Stimulated activated CD8-positive, alpha-beta memory T cell treated with anti-CD3 and anti-CD28 coated beads, Interleukin-12 subunit alpha, Interleukin-12 subunit beta, amount 100 ng/mL, for 24 hours (primary cell): ENCODE measurements around the gene LENEP.

Experiments
- DNase-seq: peaks from one replicate; pipeline ENCODE4 v3.0.0-alpha.2; 2020; ENCODE audit errors: extremely low read depth

LENEP gene

GRCh38 chr1:154960446-154961136 lies 32.8 kb upstream of the LENEP start:
- no peak for DNase-seq

- peak; percentile 62 for DNase-seq
Measured at GRCh38 chr1:154961207-154962155, 31.9 kb upstream of the LENEP start, which contains the start of gene PYGO2. PYGO2 (minus strand) TSS chr1:154961782; CDS start chr1:154961576, 206 bp downstream.

- no peak for DNase-seq
Measured at GRCh38 chr1:154962156-154962749, 31.1 kb upstream of the LENEP start.

- no peak for DNase-seq
Measured at GRCh38 chr1:154962795-154963330, 30.5 kb upstream of the LENEP start.

- no peak for DNase-seq
Measured at GRCh38 chr1:154963643-154964042, 29.7 kb upstream of the LENEP start.

- no peak for DNase-seq
Measured at GRCh38 chr1:154964359-154964758, 29.0 kb upstream of the LENEP start.

GRCh38 chr1:154966111-154966510 lies 27.3 kb upstream of the LENEP start:
- DNase-seq: no peak

GRCh38 chr1:154967331-154967950 lies 25.9 kb upstream of the LENEP start:
- no peak for DNase-seq

- DNase-seq: no peak
Measured at GRCh38 chr1:154968731-154969130, 24.7 kb upstream of the LENEP start.

- DNase-seq: no peak
Measured at GRCh38 chr1:154969246-154969645, 24.1 kb upstream of the LENEP start.

- DNase-seq: no peak
Measured at GRCh38 chr1:154969860-154970452, 23.4 kb upstream of the LENEP start.

- no peak for DNase-seq
Measured at GRCh38 chr1:154970631-154971340, 22.6 kb upstream of the LENEP start, which contains the start of gene SHC1. SHC1 (minus strand) TSS chr1:154970747; CDS start chr1:154970526, 221 bp downstream.

GRCh38 chr1:154971341-154971998 lies 21.9 kb upstream of the LENEP start:
- no peak for DNase-seq

- no peak for DNase-seq
Measured at GRCh38 chr1:154972213-154972516, 21.2 kb upstream of the LENEP start.

GRCh38 chr1:154972517-154973343 lies 20.7 kb upstream of the LENEP start:
- DNase-seq: no peak

GRCh38 chr1:154973344-154974101 lies 19.9 kb upstream of the LENEP start:
- DNase-seq: peak; percentile 71

- DNase-seq: peak; percentile 87
Measured at GRCh38 chr1:154974102-154974807, 19.1 kb upstream of the LENEP start, which contains the start of gene CKS1B. CKS1B (plus strand) TSS chr1:154974681; CDS start chr1:154974746, 65 bp downstream.
